ENCODE data around the gene CPO.

CPO gene

DNA sequence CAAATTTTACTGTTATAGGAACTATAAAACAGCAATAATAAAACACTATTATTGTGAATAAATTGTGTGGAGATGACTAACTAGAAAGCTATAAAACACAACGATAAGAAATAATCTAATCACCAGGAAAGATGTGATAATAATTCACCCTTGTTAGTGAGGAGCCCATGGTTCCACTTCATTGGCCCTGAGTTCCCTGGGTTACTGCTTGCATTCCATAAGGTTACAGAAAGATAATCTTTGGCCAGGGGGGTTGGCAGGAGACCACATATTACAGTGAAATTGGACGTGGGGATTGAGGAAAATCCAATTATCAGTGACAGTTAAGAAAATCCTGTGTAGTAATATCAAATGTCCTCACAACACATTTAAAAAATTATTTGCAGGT, 2.5 kb upstream of the CPO start:
- Histone ChIP-seq H3K4me2 (ENCODE audit: low read depth, low read length, poor library complexity, severe bottlenecking) (no peak overlapping the region), H3K4me1 (ENCODE audit: insufficient read depth, low read length, poor library complexity, severe bottlenecking) (no peaks in the 10 kb centered on the region), H3K79me2 (ENCODE audit: insufficient read depth, low read length) (no peaks in the 10 kb centered on the region), H3K9me3 (ENCODE audit: insufficient read depth, low read depth, low read length) (no peaks in the 10 kb centered on the region), H3K9ac (ENCODE audit: low read depth, low read length, poor library complexity, severe bottlenecking) (no peak overlapping the region), H3K4me3 (ENCODE audit: low read length, poor library complexity, severe bottlenecking) (no peak overlapping the region), H3K36me3 (ENCODE audit: insufficient read depth, low read length) (no peaks in the 10 kb centered on the region), H3F3A (ENCODE audit: low read depth) (no peaks in the 10 kb centered on the region), H3K27me3 (ENCODE audit: insufficient read depth, low read length, poor library complexity, severe bottlenecking) (no peaks in the 10 kb centered on the region), H3K9me2 (replicated peaks; ENCODE audit: low read depth, low read length) (no peaks in the 10 kb centered on the region), H4K20me1 (ENCODE audit: insufficient read depth, low read length, poor library complexity, severe bottlenecking) (no peaks in the 10 kb centered on the region), H2AFZ (ENCODE audit: low read length) (no peak overlapping the region)
- no peak for TF ChIP-seq EZH2phosphoT487 (IDR thresholded peaks at IDR 0.05; ENCODE audit: borderline replicate concordance)
- TF ChIP-seq, protein P1, sequence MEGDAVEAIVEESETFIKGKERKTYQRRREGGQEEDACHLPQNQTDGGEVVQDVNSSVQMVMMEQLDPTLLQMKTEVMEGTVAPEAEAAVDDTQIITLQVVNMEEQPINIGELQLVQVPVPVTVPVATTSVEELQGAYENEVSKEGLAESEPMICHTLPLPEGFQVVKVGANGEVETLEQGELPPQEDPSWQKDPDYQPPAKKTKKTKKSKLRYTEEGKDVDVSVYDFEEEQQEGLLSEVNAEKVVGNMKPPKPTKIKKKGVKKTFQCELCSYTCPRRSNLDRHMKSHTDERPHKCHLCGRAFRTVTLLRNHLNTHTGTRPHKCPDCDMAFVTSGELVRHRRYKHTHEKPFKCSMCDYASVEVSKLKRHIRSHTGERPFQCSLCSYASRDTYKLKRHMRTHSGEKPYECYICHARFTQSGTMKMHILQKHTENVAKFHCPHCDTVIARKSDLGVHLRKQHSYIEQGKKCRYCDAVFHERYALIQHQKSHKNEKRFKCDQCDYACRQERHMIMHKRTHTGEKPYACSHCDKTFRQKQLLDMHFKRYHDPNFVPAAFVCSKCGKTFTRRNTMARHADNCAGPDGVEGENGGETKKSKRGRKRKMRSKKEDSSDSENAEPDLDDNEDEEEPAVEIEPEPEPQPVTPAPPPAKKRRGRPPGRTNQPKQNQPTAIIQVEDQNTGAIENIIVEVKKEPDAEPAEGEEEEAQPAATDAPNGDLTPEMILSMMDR (conservative IDR thresholded peaks at IDR 0.05; ENCODE audit: low read length) = no peak

DNA sequence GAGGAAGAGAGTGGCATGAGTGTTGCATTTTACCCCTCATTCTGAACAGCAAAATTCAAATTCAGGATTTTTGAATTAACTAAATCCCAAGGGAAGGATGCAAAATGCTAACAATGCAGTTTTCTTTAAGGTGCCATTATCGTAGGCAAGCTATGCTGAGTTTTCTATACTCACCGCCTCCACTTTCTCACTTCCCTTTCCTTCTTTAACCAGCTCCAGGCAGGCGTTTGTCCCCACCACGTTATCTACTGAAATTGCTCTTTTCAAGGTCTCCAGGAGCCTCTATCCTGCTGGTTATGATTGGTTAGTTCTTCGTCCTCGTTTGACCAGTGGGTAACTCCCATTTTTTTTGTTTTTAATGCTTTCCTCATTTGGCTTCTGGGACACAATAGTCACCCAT, 1.8 kb upstream of the CPO start:
- Histone ChIP-seq H3K4me2 (ENCODE audit: low read depth, low read length, poor library complexity, severe bottlenecking) (no peak overlapping the region), H3F3A (ENCODE audit: low read depth) (no peaks in the 10 kb centered on the region), H3K9me3 (ENCODE audit: insufficient read depth, low read depth, low read length) (no peaks in the 10 kb centered on the region), H3K9me2 (replicated peaks; ENCODE audit: low read depth, low read length) (no peaks in the 10 kb centered on the region), H3K27me3 (ENCODE audit: insufficient read depth, low read length, poor library complexity, severe bottlenecking) (no peaks in the 10 kb centered on the region), H4K20me1 (ENCODE audit: insufficient read depth, low read length, poor library complexity, severe bottlenecking) (no peaks in the 10 kb centered on the region), H3K36me3 (ENCODE audit: insufficient read depth, low read length) (no peaks in the 10 kb centered on the region), H3K4me3 (ENCODE audit: low read length, poor library complexity, severe bottlenecking) (no peak overlapping the region), H3K9ac (ENCODE audit: low read depth, low read length, poor library complexity, severe bottlenecking) (no peak overlapping the region), H3K79me2 (ENCODE audit: insufficient read depth, low read length) (no peaks in the 10 kb centered on the region), H3K4me1 (ENCODE audit: insufficient read depth, low read length, poor library complexity, severe bottlenecking) (no peaks in the 10 kb centered on the region), H2AFZ (ENCODE audit: low read length) (no peak overlapping the region)
- no peak for TF ChIP-seq EZH2phosphoT487 (IDR thresholded peaks at IDR 0.05; ENCODE audit: borderline replicate concordance)
- TF ChIP-seq, protein P1 (conservative IDR thresholded peaks at IDR 0.05; ENCODE audit: low read length) = no peak

DNA sequence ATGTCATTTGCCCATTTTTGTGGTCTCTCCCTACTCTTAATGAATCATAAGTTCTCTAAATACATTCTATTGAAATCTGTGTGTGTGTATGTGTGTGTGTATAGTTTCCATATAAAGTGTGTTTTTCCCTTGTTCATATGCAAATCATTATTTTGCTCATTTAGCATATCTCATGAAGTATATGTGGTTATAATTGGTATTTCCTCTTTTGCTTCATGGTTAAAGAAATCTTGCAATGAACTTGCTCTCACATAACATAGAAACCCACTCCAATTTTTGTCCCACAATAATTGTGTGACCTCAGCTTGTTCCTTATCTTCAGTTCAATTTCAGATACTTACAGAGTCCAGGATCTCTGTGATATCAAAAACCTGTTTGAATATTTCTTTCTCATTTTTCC, 1.2 kb downstream of the CPO start:
- no peak overlapping the region for H3K4me2 ChIP-seq (ENCODE audit: low read depth, low read length, poor library complexity, severe bottlenecking)
- no peaks in the 10 kb centered on the region; the same call in 1 of the 2 replicates for H3K9me3 ChIP-seq (ENCODE audit: insufficient read depth, low read depth, low read length)

More for the DNA sequence above, 1.2 kb downstream of the CPO start:
- Histone ChIP-seq H3K4me1 (ENCODE audit: insufficient read depth, low read length, poor library complexity, severe bottlenecking) (no peaks in the 10 kb centered on the region), H3K9me2 (replicated peaks; ENCODE audit: low read depth, low read length) (no peaks in the 10 kb centered on the region), H3K9ac (ENCODE audit: low read depth, low read length, poor library complexity, severe bottlenecking) (no peak overlapping the region), H2AFZ (ENCODE audit: low read length) (no peak overlapping the region), H3K4me3 (ENCODE audit: low read length, poor library complexity, severe bottlenecking) (no peak overlapping the region), H3K36me3 (ENCODE audit: insufficient read depth, low read length) (no peaks in the 10 kb centered on the region), H4K20me1 (ENCODE audit: insufficient read depth, low read length, poor library complexity, severe bottlenecking) (no peaks in the 10 kb centered on the region), H3F3A (ENCODE audit: low read depth) (no peaks in the 10 kb centered on the region), H3K79me2 (ENCODE audit: insufficient read depth, low read length) (no peaks in the 10 kb centered on the region), H3K27me3 (ENCODE audit: insufficient read depth, low read length, poor library complexity, severe bottlenecking) (no peaks in the 10 kb centered on the region)
- TF ChIP-seq, protein P1 (conservative IDR thresholded peaks at IDR 0.05; ENCODE audit: low read length) = no peak
- no peak for TF ChIP-seq EZH2phosphoT487 (IDR thresholded peaks at IDR 0.05; ENCODE audit: borderline replicate concordance)

All from Loucy (cell line).